ENCODE results near the gene PALM.
A peak's percentile ranks its signal among the peaks of the same experiment; 100 is the strongest.
"Not testable (repeated sequence)": the region's sequence is repeated elsewhere in the genome, so short reads cannot be mapped to it uniquely, and the experiment has no call there.

PALM gene

GRCh38 chr19:694481-695351 is 14.0 kb upstream of the PALM start:
- no CpG with 5 or more reads among the region's 41 CpGs for WGBS (ENCODE audit: extremely low coverage, insufficient coverage, insufficient read length)
- Histone ChIP-seq H4K8ac (ENCODE audit: low read depth, low read length) (no peak overlapping the region), H3K4ac (ENCODE audit: low read depth, low read length) (no peak overlapping the region), H3K18ac (ENCODE audit: low read length) (no peak overlapping the region), H3K27ac (ENCODE audit: low read depth, low read length) (no peak overlapping the region), H3K9me3 (ENCODE audit: insufficient read depth, low read depth, low read length) (no peaks in the 10 kb centered on the region), H3K27me3 (ENCODE audit: insufficient read depth, low read length) (no peaks in the 10 kb centered on the region), H3K36me3 (ENCODE audit: control insufficient read depth in 1 of 2, insufficient read depth in 2 of 2, low read length in 2 of 2) (no peaks in the 10 kb centered on the region), H3K79me2 (ENCODE audit: control insufficient read depth, insufficient read depth, low read length, poor library complexity) (no peaks in the 10 kb centered on the region), H2AFZ (ENCODE audit: insufficient read depth, low read length, poor library complexity) (no peak overlapping the region), H2AK5ac (ENCODE audit: low read length) (no peak overlapping the region), H3K4me3 (ENCODE audit: low read depth, low read length) (no peak overlapping the region), H3K9ac (ENCODE audit: low read length) (no peak overlapping the region), H4K12ac (ENCODE audit: low read depth, low read length) (no peak overlapping the region), H4K91ac (ENCODE audit: low read depth, low read length) (no peak overlapping the region), H3K23ac (ENCODE audit: low read length) (no peak overlapping the region), H3K14ac (ENCODE audit: low read length) (no peak overlapping the region), H3K4me1 (ENCODE audit: control insufficient read depth in 1 of 2, insufficient read depth in 2 of 2, low read length in 2 of 2) (peaks cover 0 to 3% of the 10 kb centered on the region in 2 experiments), H3K4me2 (ENCODE audit: low read length) (no peak overlapping the region), H2BK5ac (ENCODE audit: low read depth, low read length, poor library complexity) (no peak overlapping the region), H2BK12ac (ENCODE audit: low read length) (no peak overlapping the region), H3K79me1 (ENCODE audit: low read length) (no peaks in the 10 kb centered on the region), H2BK120ac (ENCODE audit: insufficient read depth, low read length, poor library complexity) (no peak overlapping the region)
- DNase-seq = no peak

- no peak within 1 kb of the TSS for H4K8ac ChIP-seq (ENCODE audit: low read depth, low read length)
- no CpG with 5 or more reads among the region's 31 CpGs for WGBS (ENCODE audit: extremely low coverage, insufficient coverage, insufficient read length)
- no peaks in the 10 kb centered on the region for H3K79me1 ChIP-seq (ENCODE audit: low read length)
- H3K9ac ChIP-seq (ENCODE audit: low read length) = no peak within 1 kb of the TSS
- no peak within 1 kb of the TSS for H4K91ac ChIP-seq (ENCODE audit: low read depth, low read length)
- H3K9me3 ChIP-seq (ENCODE audit: insufficient read depth, low read depth, low read length) = no peaks in the 10 kb centered on the region
- no peak within 1 kb of the TSS for H3K4ac ChIP-seq (ENCODE audit: low read depth, low read length)
- no peak within 1 kb of the TSS for H3K27ac ChIP-seq (ENCODE audit: low read depth, low read length)
- H2AFZ ChIP-seq (ENCODE audit: insufficient read depth, low read length, poor library complexity) = no peak within 1 kb of the TSS
- H3K36me3 ChIP-seq (ENCODE audit: control insufficient read depth in 1 of 2, insufficient read depth in 2 of 2, low read length in 2 of 2) = no peaks in the 10 kb centered on the region
- H2BK120ac ChIP-seq (ENCODE audit: insufficient read depth, low read length, poor library complexity) = no peak within 1 kb of the TSS
- no peak within 1 kb of the TSS for H3K23ac ChIP-seq (ENCODE audit: low read length)
- H3K18ac ChIP-seq (ENCODE audit: low read length) = no peak within 1 kb of the TSS
- no peaks in the 10 kb centered on the region for H3K27me3 ChIP-seq (ENCODE audit: insufficient read depth, low read length)
- H2AK5ac ChIP-seq (ENCODE audit: low read length) = no peak within 1 kb of the TSS
- no peak within 1 kb of the TSS for H3K4me2 ChIP-seq (ENCODE audit: low read length)
- H3K79me2 ChIP-seq (ENCODE audit: control insufficient read depth, insufficient read depth, low read length, poor library complexity) = no peaks in the 10 kb centered on the region
- no peak within 1 kb of the TSS for H2BK12ac ChIP-seq (ENCODE audit: low read length)
- no peak within 1 kb of the TSS for H4K12ac ChIP-seq (ENCODE audit: low read depth, low read length)
- no peak within 1 kb of the TSS for H2BK5ac ChIP-seq (ENCODE audit: low read depth, low read length, poor library complexity)
- no peak for DNase-seq
- no peak within 1 kb of the TSS for H3K4me3 ChIP-seq (ENCODE audit: low read depth, low read length)
- peaks cover 0 to 3% of the 10 kb centered on the region in 2 experiments for H3K4me1 ChIP-seq (ENCODE audit: control insufficient read depth in 1 of 2, insufficient read depth in 2 of 2, low read length in 2 of 2)
- no peak within 1 kb of the TSS for H3K14ac ChIP-seq (ENCODE audit: low read length)
Measured at GRCh38 chr19:695352-695949, 13.3 kb upstream of the PALM start, which contains the start of gene PRSS57. TSS of gene PRSS57 (minus strand) at chr19:695452. CDS start at chr19:695430, 22 bp downstream.

GRCh38 chr19:698529-698928 is 10.2 kb upstream of the PALM start:
- DNase-seq = not testable (repeated sequence)

GRCh38 chr19:699885-700284 is 8.8 kb upstream of the PALM start:
- not testable (repeated sequence) for H3K4me1 ChIP-seq (ENCODE audit: control insufficient read depth in 1 of 2, insufficient read depth in 2 of 2, low read length in 2 of 2); H3K36me3 ChIP-seq (ENCODE audit: control insufficient read depth in 1 of 2, insufficient read depth in 2 of 2, low read length in 2 of 2); H3K79me1 ChIP-seq (ENCODE audit: low read length); H3K14ac ChIP-seq (ENCODE audit: low read length); H2BK120ac ChIP-seq (ENCODE audit: insufficient read depth, low read length, poor library complexity); H4K8ac ChIP-seq (ENCODE audit: low read depth, low read length); H3K4me2 ChIP-seq (ENCODE audit: low read length); H3K4me3 ChIP-seq (ENCODE audit: low read depth, low read length); H2AFZ ChIP-seq (ENCODE audit: insufficient read depth, low read length, poor library complexity); H3K27me3 ChIP-seq (ENCODE audit: insufficient read depth, low read length); H2BK5ac ChIP-seq (ENCODE audit: low read depth, low read length, poor library complexity); H2BK12ac ChIP-seq (ENCODE audit: low read length); H3K23ac ChIP-seq (ENCODE audit: low read length); H3K9ac ChIP-seq (ENCODE audit: low read length); H3K79me2 ChIP-seq (ENCODE audit: control insufficient read depth, insufficient read depth, low read length, poor library complexity); H3K4ac ChIP-seq (ENCODE audit: low read depth, low read length); H3K27ac ChIP-seq (ENCODE audit: low read depth, low read length); H3K9me3 ChIP-seq (ENCODE audit: insufficient read depth, low read depth, low read length); H3K18ac ChIP-seq (ENCODE audit: low read length); H4K12ac ChIP-seq (ENCODE audit: low read depth, low read length); H4K91ac ChIP-seq (ENCODE audit: low read depth, low read length); H2AK5ac ChIP-seq (ENCODE audit: low read length)
- WGBS (ENCODE audit: extremely low coverage, insufficient coverage, insufficient read length) = no CpG with 5 or more reads among the region's 14 CpGs
- DNase-seq = peak in 1 of 2 donors; percentile 46

More at GRCh38 chr19:698529-698928, 10.2 kb upstream of the PALM start:
- H3K14ac ChIP-seq (ENCODE audit: low read length); H3K9ac ChIP-seq (ENCODE audit: low read length); H3K79me1 ChIP-seq (ENCODE audit: low read length); H3K18ac ChIP-seq (ENCODE audit: low read length); H4K91ac ChIP-seq (ENCODE audit: low read depth, low read length); H3K4me2 ChIP-seq (ENCODE audit: low read length); H3K27me3 ChIP-seq (ENCODE audit: insufficient read depth, low read length); H2AK5ac ChIP-seq (ENCODE audit: low read length); H2AFZ ChIP-seq (ENCODE audit: insufficient read depth, low read length, poor library complexity); H3K4me1 ChIP-seq (ENCODE audit: control insufficient read depth in 1 of 2, insufficient read depth in 2 of 2, low read length in 2 of 2); H3K4ac ChIP-seq (ENCODE audit: low read depth, low read length); H4K8ac ChIP-seq (ENCODE audit: low read depth, low read length); H3K27ac ChIP-seq (ENCODE audit: low read depth, low read length); H3K23ac ChIP-seq (ENCODE audit: low read length); H3K79me2 ChIP-seq (ENCODE audit: control insufficient read depth, insufficient read depth, low read length, poor library complexity); H3K36me3 ChIP-seq (ENCODE audit: control insufficient read depth in 1 of 2, insufficient read depth in 2 of 2, low read length in 2 of 2); H2BK5ac ChIP-seq (ENCODE audit: low read depth, low read length, poor library complexity); H2BK12ac ChIP-seq (ENCODE audit: low read length); H3K9me3 ChIP-seq (ENCODE audit: insufficient read depth, low read depth, low read length); H3K4me3 ChIP-seq (ENCODE audit: low read depth, low read length); H4K12ac ChIP-seq (ENCODE audit: low read depth, low read length); H2BK120ac ChIP-seq (ENCODE audit: insufficient read depth, low read length, poor library complexity): not testable (repeated sequence)
- no CpG with 5 or more reads among the region's 15 CpGs for WGBS (ENCODE audit: extremely low coverage, insufficient coverage, insufficient read length)
